Neural progenitor cell (in vitro differentiated cells): ENCODE data around the gene FRS3. TPM values are rescaled to one million over a fixed set of nuclear protein-coding genes. Genes with fewer than 3 reads are reported as not detected.

Source experiments
- DNase-seq: peaks from one replicate; pipeline ENCODE4 v3.0.0-alpha.2; 2016; ENCODE audit warnings: low spot score
- H2AFZ ChIP-seq: fragments of 200-600 bp; sonication (generic); replicated peaks from 2 replicates; pipeline ENCODE4 v1.6.1; 2016; ENCODE audit warnings: antibody characterized with exemption
- H3F3A ChIP-seq: fragments of 200-600 bp; sonication (generic); 2 replicates; pipeline ENCODE4 v1.6.1; 2016; ENCODE audit warnings: antibody characterized with exemption, low read depth
- H3K27ac ChIP-seq: fragments of 200-600 bp; sonication (generic); 2 replicates; pipeline ENCODE4 v1.5.1; 2016; ENCODE audit warnings: mild to moderate bottlenecking
- H3K27me3 ChIP-seq: fragments of 200-600 bp; sonication (generic); 2 replicates; pipeline ENCODE4 v1.6.1; 2016; ENCODE audit warnings: mild to moderate bottlenecking, moderate library complexity
- H3K36me3 ChIP-seq: fragments of 200-600 bp; sonication (generic); 2 replicates; pipeline ENCODE4 v1.5.1; 2016
- H3K4me1 ChIP-seq: fragments of 200-600 bp; sonication (generic); 2 replicates; pipeline ENCODE4 v1.6.1; 2016; ENCODE audit warnings: mixed run types
- H3K4me2 ChIP-seq: fragments of 200-600 bp; sonication (generic); 2 replicates; pipeline ENCODE4 v1.6.1; 2016
- H3K4me3 ChIP-seq: fragments of 200-600 bp; sonication (generic); 2 replicates; pipeline ENCODE4 v1.5.1; 2016
- H3K79me2 ChIP-seq: fragments of 200-600 bp; sonication (generic); 2 replicates; pipeline ENCODE4 v1.6.1; 2016; ENCODE audit warnings: low read depth
- H3K9ac ChIP-seq: fragments of 200-600 bp; sonication (generic); 2 replicates; pipeline ENCODE4 v1.6.1; 2016
- H3K9me3 ChIP-seq: fragments of 200-600 bp; sonication (generic); 2 replicates; pipeline ENCODE4 v1.5.1; 2016; ENCODE audit warnings: low read depth
- H4K20me1 ChIP-seq: fragments of 200-600 bp; sonication (generic); 2 replicates; pipeline ENCODE4 v1.6.1; 2016; ENCODE audit warnings: low read depth
- H3K27ac Mint-ChIP-seq: 3 replicates; pipeline ENCODE4 v1.8.0; 2021; ENCODE audit warnings: mixed read lengths
- H3K27me3 Mint-ChIP-seq: 2 replicates; pipeline ENCODE4 v1.8.0; 2022; ENCODE audit warnings: low read depth, mild to moderate bottlenecking, inconsistent platforms, moderate library complexity, mixed read lengths; ENCODE audit not compliant: insufficient read depth
- H3K36me3 Mint-ChIP-seq: 3 replicates; pipeline ENCODE4 v1.8.0; 2021; ENCODE audit warnings: mixed read lengths
- H3K4me1 Mint-ChIP-seq: 3 replicates; pipeline ENCODE4 v1.8.0; 2021; ENCODE audit warnings: mixed read lengths
- H3K4me3 Mint-ChIP-seq: 3 replicates; pipeline ENCODE4 v1.8.0; 2021; ENCODE audit warnings: mild to moderate bottlenecking, moderate library complexity, mixed read lengths
- H3K9me3 Mint-ChIP-seq: 3 replicates; pipeline ENCODE4 v1.8.0; 2020; ENCODE audit warnings: mixed read lengths
- EZH2 ChIP-seq: fragments of 200-600 bp; sonication (generic); IDR thresholded peaks from 2 replicates; pipeline ENCODE4 v1.6.1; 2017; ENCODE audit warnings: antibody characterized with exemption, mild to moderate bottlenecking, moderate library complexity
- EZH2phosphoT487 ChIP-seq: fragments of 200-600 bp; sonication (generic); IDR thresholded peaks from 2 replicates; pipeline ENCODE4 v1.6.1; 2017; ENCODE audit warnings: antibody characterized with exemption
- total RNA-seq: library from RNA; depleted of rRNA; stranded (reverse); fragments of >200 nt; gene quantifications from 2 replicates; pipeline ENCODE4 v1.2.3, GENCODE V29; 2015; ENCODE audit warnings: low replicate concordance
- TF ChIP-seq, protein P1 (sequence below): fragments of 200-600 bp; sonication (generic); IDR thresholded peaks from 2 replicates; pipeline ENCODE4 v1.5.1; 2017; ENCODE audit warnings: antibody characterized with exemption, mild to moderate bottlenecking

Gene FRS3
- total RNA-seq, 1 donor from 2014 or later: 1.9 TPM

DNA sequence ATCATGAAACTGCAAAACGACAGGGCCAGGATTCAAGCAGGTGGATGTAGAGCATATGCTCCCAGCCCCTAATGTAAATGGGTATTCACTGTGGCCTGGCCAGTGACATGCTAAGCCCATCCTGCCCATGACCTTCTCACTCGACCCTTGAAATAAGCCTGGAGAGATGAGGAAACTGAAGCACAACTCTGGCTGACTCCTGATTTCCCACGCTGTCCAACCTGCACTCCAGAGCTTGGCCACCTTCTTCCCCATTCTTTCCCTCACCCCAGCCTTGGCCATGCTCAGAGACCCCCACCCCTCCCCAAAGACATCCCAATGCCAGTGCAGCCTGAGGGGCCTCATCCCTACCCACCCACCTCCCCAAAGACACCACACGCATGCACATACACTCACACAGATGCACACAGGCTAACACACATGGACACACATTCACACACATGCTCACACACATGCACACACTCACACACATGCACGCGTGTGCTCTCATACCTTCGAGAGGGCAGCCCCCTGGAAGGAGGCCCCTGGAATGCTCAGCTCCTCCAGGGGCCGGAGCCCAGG lies 56.7 kb downstream of the FRS3 start:
- DNase-seq: no peak
- no peaks in the 10 kb centered on the region for H3K36me3 Mint-ChIP-seq
- Histone ChIP-seq H3K27me3 (no peaks in the 10 kb centered on the region), H2AFZ (no peak overlapping the region), H3F3A (no peaks in the 10 kb centered on the region), H3K79me2 (no peaks in the 10 kb centered on the region), H3K4me3 (no peak overlapping the region), H3K27ac (no peak overlapping the region), H3K9ac (no peak overlapping the region), H3K36me3 (no peaks in the 10 kb centered on the region), H3K4me1 (no peaks in the 10 kb centered on the region), H3K4me2 (no peak overlapping the region), H3K9me3 (no peaks in the 10 kb centered on the region), H4K20me1 (no peaks in the 10 kb centered on the region)
- no peak overlapping the region for H3K27ac Mint-ChIP-seq
- TF ChIP-seq EZH2: no peak
- no peak for TF ChIP-seq EZH2phosphoT487
- TF ChIP-seq, protein P1, sequence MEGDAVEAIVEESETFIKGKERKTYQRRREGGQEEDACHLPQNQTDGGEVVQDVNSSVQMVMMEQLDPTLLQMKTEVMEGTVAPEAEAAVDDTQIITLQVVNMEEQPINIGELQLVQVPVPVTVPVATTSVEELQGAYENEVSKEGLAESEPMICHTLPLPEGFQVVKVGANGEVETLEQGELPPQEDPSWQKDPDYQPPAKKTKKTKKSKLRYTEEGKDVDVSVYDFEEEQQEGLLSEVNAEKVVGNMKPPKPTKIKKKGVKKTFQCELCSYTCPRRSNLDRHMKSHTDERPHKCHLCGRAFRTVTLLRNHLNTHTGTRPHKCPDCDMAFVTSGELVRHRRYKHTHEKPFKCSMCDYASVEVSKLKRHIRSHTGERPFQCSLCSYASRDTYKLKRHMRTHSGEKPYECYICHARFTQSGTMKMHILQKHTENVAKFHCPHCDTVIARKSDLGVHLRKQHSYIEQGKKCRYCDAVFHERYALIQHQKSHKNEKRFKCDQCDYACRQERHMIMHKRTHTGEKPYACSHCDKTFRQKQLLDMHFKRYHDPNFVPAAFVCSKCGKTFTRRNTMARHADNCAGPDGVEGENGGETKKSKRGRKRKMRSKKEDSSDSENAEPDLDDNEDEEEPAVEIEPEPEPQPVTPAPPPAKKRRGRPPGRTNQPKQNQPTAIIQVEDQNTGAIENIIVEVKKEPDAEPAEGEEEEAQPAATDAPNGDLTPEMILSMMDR: no peak
- H3K4me3 Mint-ChIP-seq: no peak overlapping the region
- peaks cover 3% of the 10 kb centered on the region for H3K4me1 Mint-ChIP-seq
- peaks cover 2% of the 10 kb centered on the region for H3K27me3 Mint-ChIP-seq
- no peaks in the 10 kb centered on the region for H3K9me3 Mint-ChIP-seq

DNA sequence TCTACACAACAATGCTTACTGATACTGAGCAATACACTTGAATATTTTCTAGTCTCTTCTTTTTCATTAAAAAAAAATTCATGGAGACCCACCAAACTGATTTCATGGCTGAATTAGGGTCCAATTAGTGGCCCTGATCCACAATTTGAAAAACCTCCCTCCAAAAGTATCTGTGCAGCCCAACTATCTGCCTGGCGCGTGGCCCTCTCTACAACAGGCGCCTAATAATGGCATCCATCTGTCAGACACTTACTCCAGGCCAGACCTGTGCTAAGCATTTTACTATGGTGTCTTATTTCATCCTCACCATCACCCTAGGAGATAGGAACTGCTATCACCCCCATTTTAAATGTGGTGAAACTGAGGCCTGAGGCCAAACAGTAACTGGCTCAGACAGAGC lies 58.3 kb downstream of the FRS3 start:
- Histone ChIP-seq H3K4me2 (no peak overlapping the region), H4K20me1 (no peaks in the 10 kb centered on the region), H3K36me3 (no peaks in the 10 kb centered on the region), H3K4me3 (no peak overlapping the region), H2AFZ (no peak overlapping the region), H3K79me2 (no peaks in the 10 kb centered on the region), H3K27me3 (no peaks in the 10 kb centered on the region), H3K4me1 (no peaks in the 10 kb centered on the region), H3K27ac (no peak overlapping the region), H3K9me3 (no peaks in the 10 kb centered on the region), H3K9ac (no peak overlapping the region), H3F3A (no peaks in the 10 kb centered on the region)
- Mint-ChIP-seq H3K9me3 (no peaks in the 10 kb centered on the region), H3K27me3 (peaks cover 2% of the 10 kb centered on the region), H3K36me3 (no peaks in the 10 kb centered on the region), H3K27ac (no peak overlapping the region), H3K4me1 (peaks cover 3% of the 10 kb centered on the region), H3K4me3 (no peak overlapping the region)
- TF ChIP-seq EZH2: no peak
- TF ChIP-seq, protein P1: no peak
- TF ChIP-seq EZH2phosphoT487: no peak
- DNase-seq: no peak

DNA sequence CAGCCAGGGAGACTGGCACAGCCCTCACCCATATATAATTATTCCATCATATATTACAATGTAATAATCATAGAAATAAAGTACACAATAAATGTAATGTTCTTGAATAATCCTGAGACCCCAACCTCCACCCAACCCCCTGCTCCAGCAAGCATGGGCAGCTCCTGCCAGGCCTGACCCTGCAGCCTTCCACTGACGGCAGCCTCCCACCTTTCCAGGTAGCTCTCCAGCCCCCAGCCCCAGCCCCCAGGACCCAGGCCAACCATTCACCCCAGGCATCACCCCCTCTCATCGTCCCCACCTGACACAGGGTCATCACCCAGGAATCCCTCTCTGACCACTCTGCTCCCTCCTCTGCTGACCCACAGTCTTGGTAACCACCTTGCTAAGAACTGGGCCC lies 58.9 kb downstream of the FRS3 start:
- no peak overlapping the region for H3K9ac ChIP-seq
- no peak overlapping the region for H3K4me2 ChIP-seq
- no peaks in the 10 kb centered on the region for H3K9me3 Mint-ChIP-seq
- no peaks in the 10 kb centered on the region for H3K4me1 ChIP-seq
- peaks cover 4% of the 10 kb centered on the region for H3K27me3 Mint-ChIP-seq
- H3K9me3 ChIP-seq: no peaks in the 10 kb centered on the region
- no peak for DNase-seq
- H3K4me3 Mint-ChIP-seq: no peak overlapping the region
- H2AFZ ChIP-seq: no peak overlapping the region
- H3K4me3 ChIP-seq: no peak overlapping the region
- no peak overlapping the region for H3K27ac ChIP-seq
- H3K36me3 ChIP-seq: no peaks in the 10 kb centered on the region
- no peaks in the 10 kb centered on the region for H3K36me3 Mint-ChIP-seq
- no peak overlapping the region for H3K27ac Mint-ChIP-seq
- H3F3A ChIP-seq: no peaks in the 10 kb centered on the region
- no peaks in the 10 kb centered on the region for H3K79me2 ChIP-seq
- TF ChIP-seq, protein P1: no peak
- TF ChIP-seq EZH2phosphoT487: no peak
- no peak for TF ChIP-seq EZH2
- peaks cover 3% of the 10 kb centered on the region for H3K4me1 Mint-ChIP-seq
- no peaks in the 10 kb centered on the region for H3K27me3 ChIP-seq
- H4K20me1 ChIP-seq: no peaks in the 10 kb centered on the region
